HG02970 (cell line): Measurements from ENCODE around the gene CD320.
"Not testable (repeated sequence)": the region's sequence is repeated elsewhere in the genome, so short reads cannot be mapped to it uniquely, and the experiment has no call there.

Source experiments
- ATAC-seq: cut with Tn5 transposase; IDR thresholded peaks from one replicate; pipeline ENCODE4 v1.9.1; 2021; ENCODE audit warnings: mild to moderate bottlenecking, moderate library complexity, moderate number of reproducible peaks; ENCODE audit not compliant: unreplicated experiment, low FRiP score

The CD320 gene

DNA sequence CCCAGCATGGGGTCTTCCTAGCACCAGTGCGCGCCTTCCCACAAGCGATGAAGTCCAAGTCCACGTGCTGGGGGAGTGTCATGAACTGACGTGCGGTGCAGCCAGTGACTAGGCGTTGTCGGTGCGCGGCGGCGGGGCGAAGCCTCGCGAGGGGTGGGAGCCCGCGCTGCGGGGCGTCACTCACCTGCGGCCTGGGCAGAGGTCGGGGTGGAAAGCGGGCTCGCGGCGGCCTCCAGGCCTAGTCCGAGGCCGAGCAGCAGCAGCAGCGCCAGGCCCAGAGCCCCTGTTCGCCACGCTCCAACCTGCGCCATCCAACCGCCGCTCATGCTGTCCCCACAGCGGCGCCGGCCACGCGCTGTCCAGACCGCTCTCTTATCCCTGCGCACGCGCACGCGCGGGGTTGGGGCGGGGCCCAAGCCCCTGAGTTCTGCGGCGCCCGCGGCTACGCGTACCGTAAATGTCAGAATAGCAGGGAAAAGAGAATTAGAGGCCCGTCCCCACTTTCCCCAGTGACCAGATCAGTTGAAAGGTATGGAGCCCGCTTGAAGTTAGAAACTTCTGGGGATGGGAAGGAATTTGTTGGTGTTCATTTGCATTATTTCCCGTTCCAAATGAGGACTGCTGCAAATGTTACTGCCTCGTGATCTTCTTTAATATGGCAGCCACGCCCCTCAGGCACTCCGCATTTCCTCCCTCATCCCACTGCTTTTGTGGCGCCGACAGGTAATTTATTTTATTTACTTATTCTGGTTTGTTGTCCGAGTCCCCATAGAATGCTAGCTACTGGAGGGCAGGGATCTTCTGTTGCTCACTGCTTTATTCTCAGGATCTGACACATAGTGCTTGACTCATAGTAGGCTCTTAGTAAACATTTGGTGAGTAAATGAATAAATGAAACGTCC is at the start of gene CD320:
Gene CD320, minus strand, starts transcription at position 394 of the 902 bp plus-strand sequence. Its CDS starts 68 bp downstream, at position 326.
- ATAC-seq: peak; percentile 71

- ATAC-seq: no peak
Observed at GRCh38 chr19:8357007-8357521, 48.9 kb upstream of the CD320 start.

DNA sequence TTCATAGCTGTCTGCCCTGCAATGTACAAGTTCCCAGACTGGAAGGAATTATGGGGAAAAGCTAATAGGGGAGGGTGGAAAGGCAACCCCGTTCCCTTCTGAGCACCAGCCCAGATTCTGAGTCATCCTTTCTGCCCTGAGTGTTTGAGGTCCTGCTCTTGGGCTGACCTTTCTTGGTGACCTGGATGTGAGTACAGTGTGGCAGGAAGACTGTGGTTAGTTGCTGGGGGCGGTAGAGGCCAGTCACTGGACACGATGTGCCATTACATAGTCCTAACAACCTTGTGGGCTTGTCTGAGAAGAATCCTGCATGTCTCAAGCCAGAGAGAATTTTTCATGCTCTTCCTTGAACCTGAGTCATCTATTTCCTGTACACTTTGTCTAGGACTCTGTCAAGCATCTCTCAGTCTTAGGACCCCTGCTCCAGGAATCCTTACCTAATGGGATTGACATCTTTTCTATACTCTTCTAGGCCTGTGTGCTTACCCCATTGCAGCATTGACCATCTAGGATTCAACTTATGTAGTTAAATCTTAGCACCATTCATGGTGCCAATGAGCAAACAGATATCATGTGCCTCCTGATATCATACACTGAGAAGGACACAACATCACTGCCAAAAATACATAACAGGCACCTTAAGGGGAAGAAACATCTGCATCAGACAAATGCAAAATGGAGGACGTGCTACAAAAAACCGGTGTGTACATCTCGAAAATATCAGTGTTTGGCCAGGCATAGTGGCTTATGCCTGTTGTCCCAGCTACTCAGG is 47.7 kb upstream of the CD320 start:
- ATAC-seq: no peak

GRCh38 chr19:8352845-8353244 is 44.7 kb upstream of the CD320 start:
- not testable (repeated sequence) for ATAC-seq

- no peak for ATAC-seq
Observed at GRCh38 chr19:8352134-8352827, 44.1 kb upstream of the CD320 start.

GRCh38 chr19:8349629-8350372 is 41.6 kb upstream of the CD320 start:
- ATAC-seq: not testable (repeated sequence)

DNA sequence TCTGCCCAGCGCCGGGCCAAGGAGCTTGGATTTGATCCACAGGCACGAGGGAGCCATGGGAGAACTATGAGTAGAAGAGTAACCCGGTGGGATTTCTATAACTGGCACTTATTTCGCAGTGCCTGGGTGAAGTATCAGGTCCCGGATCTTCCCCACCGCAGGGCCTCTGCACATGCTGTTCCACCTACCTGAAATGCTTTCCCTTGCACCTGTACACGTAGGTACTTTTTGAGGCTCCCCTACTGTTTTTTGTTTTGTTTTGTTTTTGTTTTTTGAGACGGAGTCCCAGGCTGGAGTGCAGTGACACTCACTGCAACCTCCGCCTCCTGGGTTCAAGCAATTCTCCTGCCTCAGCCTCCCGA is 35.3 kb upstream of the CD320 start:
- no peak for ATAC-seq

GRCh38 chr19:8342684-8343482 is 34.7 kb upstream of the CD320 start, which contains the start of gene KANK3:
Gene KANK3 (minus strand): TSS chr19:8343262. CDS start chr19:8337828, 5,434 bp downstream.
- no peak for ATAC-seq

- ATAC-seq: no peak
Observed at GRCh38 chr19:8342316-8342683, 34.1 kb upstream of the CD320 start.

- not testable (repeated sequence) for ATAC-seq
Observed at GRCh38 chr19:8341504-8341903, 33.3 kb upstream of the CD320 start.

DNA sequence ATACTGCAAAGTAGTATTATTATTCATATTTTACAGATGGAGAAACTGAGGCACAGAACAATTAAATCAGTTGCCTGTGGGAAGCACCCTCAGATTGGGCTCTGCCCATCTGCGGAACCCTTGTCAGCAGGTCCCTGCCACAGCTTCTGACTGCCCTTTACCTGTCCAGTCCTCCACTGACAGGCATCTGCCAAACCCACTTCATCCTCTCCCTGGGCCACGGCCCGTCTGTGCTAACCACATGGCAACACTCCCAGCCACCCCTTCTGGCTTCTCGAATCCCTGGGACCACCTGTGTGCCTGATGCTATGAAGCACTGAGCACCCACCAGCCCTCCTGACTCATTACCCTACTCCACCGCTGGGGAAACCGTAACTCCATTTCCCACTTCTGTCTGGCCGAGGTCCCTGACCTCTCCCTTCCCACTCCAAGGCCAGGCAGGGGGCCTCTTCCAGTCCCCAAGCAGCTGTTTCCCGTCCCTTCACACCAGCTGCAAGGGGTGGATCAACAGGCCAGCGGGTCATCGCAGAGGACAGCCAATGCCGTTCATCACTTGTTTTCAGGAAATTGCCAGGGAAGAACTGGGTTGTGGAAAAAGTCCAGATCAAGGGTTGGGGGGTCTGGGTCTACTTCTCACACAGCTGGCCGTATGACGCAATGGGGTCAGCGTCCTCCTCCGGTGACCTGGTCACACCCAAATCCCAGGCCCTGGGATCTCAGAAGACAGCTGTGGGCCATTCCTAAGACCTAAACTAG is 32.4 kb upstream of the CD320 start:
- ATAC-seq: no peak

DNA sequence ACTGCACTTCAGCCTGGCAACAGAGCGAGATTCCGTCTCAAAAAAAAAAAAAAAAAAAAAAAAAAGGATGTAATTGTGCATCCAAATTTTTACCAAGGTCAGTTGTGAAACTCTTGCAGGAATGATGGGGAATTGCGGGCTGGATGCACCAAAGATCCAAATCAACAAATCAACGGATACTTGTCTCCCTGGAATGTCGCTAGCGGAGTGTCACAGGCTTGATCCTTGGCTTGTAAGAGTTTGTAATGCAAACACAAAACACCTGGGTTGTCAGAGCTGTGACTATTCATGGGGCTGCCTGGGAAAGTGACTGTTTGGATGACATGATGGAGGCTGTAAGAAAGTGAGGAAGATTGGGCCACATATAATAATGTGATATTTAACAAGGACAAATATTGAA is 30.7 kb upstream of the CD320 start:
- ATAC-seq: no peak

- no peak for ATAC-seq
Observed at GRCh38 chr19:8337728-8338127, 29.6 kb upstream of the CD320 start.

DNA sequence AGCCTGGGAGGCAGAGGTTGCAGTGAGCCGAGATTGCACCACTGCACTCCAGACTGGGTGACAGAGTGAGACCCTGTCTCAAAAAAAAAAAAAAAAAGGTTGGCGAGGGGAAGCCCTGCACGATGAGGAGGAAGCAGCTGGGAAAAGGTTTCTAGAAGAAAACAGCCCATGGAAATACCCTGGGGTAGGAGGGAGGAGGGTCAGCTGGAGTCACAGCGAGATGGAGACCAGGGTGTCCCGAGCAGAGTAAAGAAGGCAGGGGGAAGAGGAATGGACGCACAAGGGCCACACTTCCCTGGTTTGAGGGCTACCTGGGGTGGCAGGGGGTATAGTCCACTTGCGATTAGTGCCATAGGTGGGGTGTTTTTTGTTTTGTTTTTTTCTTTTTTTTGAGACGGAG is 28.5 kb upstream of the CD320 start:
- no peak for ATAC-seq

GRCh38 chr19:8336072-8336569 is 28.0 kb upstream of the CD320 start:
- ATAC-seq: no peak

GRCh38 chr19:8335343-8336071 is 27.3 kb upstream of the CD320 start:
- ATAC-seq: no peak

DNA sequence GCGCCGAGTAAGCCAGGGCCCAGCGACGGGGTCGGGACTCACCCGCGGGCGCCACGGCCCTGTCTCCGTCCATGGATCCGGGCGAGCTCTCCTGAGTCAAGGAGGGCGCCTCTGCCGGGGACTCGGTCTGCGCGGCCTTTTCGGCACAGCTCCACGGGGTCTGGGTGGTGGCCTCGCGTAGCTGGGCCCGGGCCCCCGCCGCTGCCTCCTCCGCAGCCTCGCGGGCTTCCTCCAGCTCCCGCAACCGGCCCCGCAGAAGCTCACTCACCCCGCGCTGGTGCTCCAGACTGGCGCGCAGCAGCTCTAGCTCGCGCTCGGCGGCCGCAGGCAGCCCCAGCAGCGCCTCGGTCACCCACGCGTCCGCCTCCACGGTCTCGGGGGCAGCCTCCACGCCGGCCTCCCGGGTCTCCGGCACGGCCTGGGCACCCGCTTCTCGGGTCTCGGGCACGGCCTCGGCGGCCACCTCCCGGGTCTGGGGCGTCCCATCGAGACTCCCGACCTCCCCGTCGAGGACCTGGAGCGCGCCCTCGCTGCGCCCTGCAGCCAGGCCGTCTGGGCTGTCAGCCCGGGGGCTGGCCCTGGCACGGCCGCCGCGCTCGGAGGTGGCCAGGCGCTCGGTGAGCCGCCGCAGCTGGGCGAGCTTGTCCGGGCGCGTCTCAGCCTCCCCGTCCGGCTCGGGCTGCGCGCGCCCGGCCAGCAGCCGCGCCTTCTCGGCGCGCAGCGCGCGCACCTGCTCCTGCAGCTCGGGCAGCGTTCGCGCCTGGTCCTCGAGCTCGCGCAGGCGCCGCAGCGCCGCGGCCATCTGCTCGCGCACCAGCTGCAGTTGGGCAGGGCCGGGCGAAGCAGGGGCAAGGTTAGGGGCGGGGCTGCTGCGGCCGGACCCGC is 26.5 kb upstream of the CD320 start:
- ATAC-seq: no peak
